NCI-H2107 (cell line): ENCODE data around the gene GBP1.
"Not testable (repeated sequence)": the region's sequence is repeated elsewhere in the genome, so short reads cannot be mapped to it uniquely, and the experiment has no call there.

Experiments
- DNase-seq: peaks from one replicate; lab custom pipeline; 2025; lab: John Stamatoyannopoulos, UW

GBP1 gene

DNA sequence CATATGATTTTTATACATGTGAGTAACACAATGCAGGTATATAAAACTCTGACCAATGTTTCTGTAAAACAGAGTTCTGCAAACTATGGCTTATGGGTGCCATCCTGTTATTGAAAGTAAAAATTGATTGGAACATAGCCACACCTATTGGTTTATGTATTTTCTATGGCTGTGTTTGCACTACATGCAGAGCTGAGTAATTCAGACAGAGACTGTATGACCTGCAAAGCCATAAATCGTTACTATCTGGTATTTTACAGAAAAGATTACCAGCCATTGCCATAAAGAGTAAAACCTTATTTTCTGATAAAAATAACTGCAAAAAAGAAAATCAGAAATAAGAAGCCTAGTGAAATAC, 13.1 kb downstream of the GBP1 start:
- no peak for DNase-seq

DNA sequence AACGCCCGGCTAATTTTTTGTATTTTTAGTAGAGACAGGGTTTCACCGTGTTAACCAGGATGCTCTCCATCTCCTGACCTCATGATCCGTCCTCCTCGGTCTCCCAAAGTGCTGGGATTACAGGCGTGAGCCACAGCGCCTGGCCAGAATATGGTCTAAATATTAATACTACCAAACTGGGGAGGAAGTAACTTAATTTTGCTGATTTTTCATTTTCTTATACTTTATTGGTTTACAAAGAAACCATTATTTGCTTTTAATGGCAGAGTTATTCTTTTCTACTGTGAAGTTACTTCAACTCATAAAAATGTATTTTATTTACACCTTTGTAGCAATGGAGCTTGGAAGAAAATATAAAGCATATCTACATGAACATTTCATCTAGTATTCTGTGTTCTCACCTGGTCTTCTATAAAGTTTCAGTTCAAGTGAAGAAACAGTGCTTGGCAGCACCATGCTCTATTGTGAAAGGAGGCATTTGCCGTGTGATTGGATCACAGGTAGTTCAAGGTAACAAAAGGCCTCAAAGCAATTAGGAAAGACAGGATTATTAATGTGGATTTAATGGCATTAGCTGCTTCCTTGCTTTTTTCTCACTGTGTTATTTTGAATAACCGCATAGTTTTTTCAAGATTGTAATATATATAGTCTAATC, 13.6 kb downstream of the GBP1 start:
- no peak for DNase-seq

DNA sequence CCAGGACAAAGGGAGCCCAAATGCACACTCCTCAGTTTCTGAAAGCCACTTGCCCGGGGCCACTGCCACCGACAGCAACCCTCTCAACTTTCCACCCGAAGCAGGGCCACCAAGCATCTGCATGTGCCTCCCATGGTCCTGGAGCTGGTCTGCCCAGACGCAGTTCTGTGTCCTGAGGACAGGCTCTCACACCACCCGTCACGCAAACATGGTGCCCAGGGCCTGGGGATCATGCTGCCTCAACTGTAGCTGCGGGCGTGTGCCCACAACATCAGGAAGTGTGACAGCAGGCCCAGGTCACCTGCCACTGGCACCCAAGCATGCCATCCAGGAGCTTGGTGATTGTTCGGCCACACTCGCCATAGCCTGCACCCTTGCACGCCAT, 14.4 kb downstream of the GBP1 start:
- no peak for DNase-seq

- DNase-seq: not testable (repeated sequence)
Measured at GRCh38 chr1:89049901-89050648, 14.9 kb downstream of the GBP1 start.

DNA sequence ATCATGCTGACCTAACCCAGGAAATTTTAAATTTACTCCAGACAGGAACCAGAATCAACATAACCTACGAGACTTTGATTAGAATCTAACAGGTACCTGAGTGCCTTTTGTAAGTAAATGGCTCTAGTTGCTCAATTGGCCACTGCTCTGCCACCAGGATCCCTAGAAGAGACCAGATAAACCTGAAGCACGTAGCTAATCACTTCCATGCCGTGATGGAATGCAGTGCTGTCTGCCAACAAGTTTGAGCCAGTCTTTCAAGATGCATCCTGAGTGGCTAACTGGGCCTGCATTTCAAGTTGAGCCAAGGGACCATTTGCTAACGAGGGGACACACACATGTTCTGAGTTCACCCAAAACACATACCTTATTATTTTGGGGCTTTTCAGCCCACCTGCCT, 15.8 kb downstream of the GBP1 start:
- not testable (repeated sequence) for DNase-seq

GRCh38 chr1:89047734-89048133, 17.3 kb downstream of the GBP1 start:
- no peak for DNase-seq

GRCh38 chr1:89046318-89047183, 18.5 kb downstream of the GBP1 start:
- DNase-seq: not testable (repeated sequence)

GRCh38 chr1:89044970-89045721, 19.9 kb downstream of the GBP1 start:
- DNase-seq: no peak

GRCh38 chr1:89043940-89044339, 21.1 kb downstream of the GBP1 start:
- no peak for DNase-seq

GRCh38 chr1:89042491-89042890, 22.5 kb downstream of the GBP1 start:
- no peak for DNase-seq

DNA sequence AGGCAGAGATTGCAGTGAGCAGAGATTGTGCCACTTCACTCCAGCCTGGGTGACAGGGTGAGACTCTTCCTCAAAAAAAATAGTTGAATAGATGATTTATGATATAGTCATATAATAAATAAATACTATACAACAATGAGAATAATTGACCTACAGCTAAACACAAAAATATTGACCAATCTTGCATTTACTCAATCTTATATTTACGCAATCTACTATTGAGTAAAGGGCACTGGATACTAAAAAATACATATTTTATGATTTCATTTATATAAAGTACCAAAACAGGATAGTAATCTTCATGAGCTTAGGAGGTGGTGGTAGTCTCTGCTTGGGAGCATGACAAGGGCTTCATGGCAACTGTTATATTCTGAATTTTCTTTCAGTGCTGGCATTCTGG, 23.3 kb downstream of the GBP1 start:
- DNase-seq: no peak

GRCh38 chr1:89041119-89041641, 23.8 kb downstream of the GBP1 start:
- DNase-seq: no peak

- DNase-seq: no peak
Measured at GRCh38 chr1:89040315-89040626, 24.7 kb downstream of the GBP1 start.

GRCh38 chr1:89037186-89037585, 27.8 kb downstream of the GBP1 start:
- DNase-seq: no peak

- DNase-seq: no peak
Measured at GRCh38 chr1:89035080-89035479, 29.9 kb downstream of the GBP1 start.

- not testable (repeated sequence) for DNase-seq
Measured at GRCh38 chr1:89034004-89034403, 31.0 kb downstream of the GBP1 start.

DNA sequence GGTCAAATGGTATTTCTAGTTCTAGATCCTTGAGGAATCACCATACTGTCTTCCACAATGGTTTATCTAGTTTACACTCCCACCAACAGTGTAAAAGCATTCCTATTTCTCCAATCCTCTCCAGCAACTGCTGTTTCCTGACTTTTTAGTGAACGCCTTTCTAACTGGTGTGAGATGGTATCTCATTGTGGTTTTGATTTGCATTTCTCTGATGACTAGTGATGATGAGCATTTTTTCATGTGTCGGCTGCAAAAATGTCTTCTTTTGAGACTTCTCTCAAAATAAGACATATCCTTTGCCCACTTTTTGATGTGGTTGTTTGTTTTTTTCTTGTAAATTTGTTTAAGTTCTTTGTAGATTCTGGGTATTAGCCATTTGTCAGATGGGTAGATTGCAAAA, 36.0 kb downstream of the GBP1 start:
- DNase-seq: not testable (repeated sequence)

GRCh38 chr1:89025928-89026327, 39.1 kb downstream of the GBP1 start:
- DNase-seq: no peak

DNA sequence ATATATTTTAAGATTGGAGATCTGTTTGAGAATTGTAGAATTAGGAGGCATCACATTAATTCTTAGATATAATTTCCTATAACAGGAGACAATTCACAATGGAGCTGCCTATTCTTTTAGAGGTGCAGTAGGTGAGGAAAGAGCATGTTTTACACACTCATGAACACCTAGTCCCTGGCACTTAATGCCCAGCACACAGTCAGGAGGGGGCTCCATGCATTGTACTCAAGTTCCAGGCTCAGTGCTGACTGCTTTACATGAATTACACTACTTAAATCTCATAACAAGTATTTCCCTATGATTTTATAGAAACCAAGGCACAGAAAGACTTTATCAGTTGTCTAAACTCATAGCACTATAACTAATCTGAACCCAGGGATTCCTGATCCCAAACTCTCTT, 42.0 kb downstream of the GBP1 start:
- DNase-seq: no peak

GRCh38 chr1:89022167-89022959, 42.6 kb downstream of the GBP1 start, which contains the start of gene GBP3:
TSS of gene GBP3 (minus strand) at chr1:89022866. CDS start at chr1:89020721, 2,145 bp downstream.
- DNase-seq: no peak

DNA sequence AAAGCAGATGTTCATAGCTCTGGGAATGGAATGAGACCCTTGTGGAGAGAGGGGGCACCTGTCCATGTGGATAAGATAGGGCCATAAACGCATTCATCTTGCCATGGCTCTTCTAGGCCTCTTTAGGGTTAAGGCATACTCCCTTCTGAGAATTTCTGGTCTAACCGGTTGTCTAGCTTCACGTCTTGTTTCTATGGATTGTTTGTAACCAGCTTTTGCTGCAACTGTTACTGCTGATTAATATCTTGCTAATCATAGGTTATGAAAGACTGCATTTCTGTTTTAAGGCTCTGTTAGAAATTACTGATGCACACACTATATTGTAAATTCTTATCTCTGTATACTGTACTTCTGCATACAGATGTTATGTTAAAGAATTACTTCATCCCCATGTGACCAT, 46.7 kb downstream of the GBP1 start:
- DNase-seq: not testable (repeated sequence)
